DMS 273 treated with DMSO at 0.1 percent for 48 hours (cell line): ENCODE measurements around the gene CSF1.
"Not testable (repeated sequence)": the region's sequence is repeated elsewhere in the genome, so short reads cannot be mapped to it uniquely, and the experiment has no call there.

ENCODE experiments used
- DNase-seq: peaks from one replicate; lab custom pipeline; 2025; lab: John Stamatoyannopoulos, UW

CSF1 gene

GRCh38 chr1:109937738-109938137 is 27.1 kb downstream of the CSF1 start:
- DNase-seq = no peak

- no peak for DNase-seq
Observed at GRCh38 chr1:109938556-109938955, 27.9 kb downstream of the CSF1 start.

GRCh38 chr1:109942434-109942833 is 31.8 kb downstream of the CSF1 start:
- DNase-seq = no peak

GRCh38 chr1:109944541-109944940 is 33.9 kb downstream of the CSF1 start:
- no peak for DNase-seq

- no peak for DNase-seq
Observed at GRCh38 chr1:109946511-109946910, 35.9 kb downstream of the CSF1 start.

- no peak for DNase-seq
Observed at GRCh38 chr1:109947582-109948284, 37.1 kb downstream of the CSF1 start.

- no peak for DNase-seq
Observed at GRCh38 chr1:109948285-109948630, 37.6 kb downstream of the CSF1 start.

- no peak for DNase-seq
Observed at GRCh38 chr1:109950038-109950437, 39.4 kb downstream of the CSF1 start.

GRCh38 chr1:109950509-109950908 is 39.9 kb downstream of the CSF1 start:
- no peak for DNase-seq

- not testable (repeated sequence) for DNase-seq
Observed at GRCh38 chr1:109951501-109951900, 40.9 kb downstream of the CSF1 start.

- no peak for DNase-seq
Observed at GRCh38 chr1:109954041-109954512, 43.4 kb downstream of the CSF1 start.

GRCh38 chr1:109959632-109959973 is 49.0 kb downstream of the CSF1 start:
- no peak for DNase-seq

GRCh38 chr1:109959974-109960744 is 49.5 kb downstream of the CSF1 start:
- DNase-seq = no peak

- no peak for DNase-seq
Observed at GRCh38 chr1:109960745-109961094, 50.1 kb downstream of the CSF1 start.

- no peak for DNase-seq
Observed at GRCh38 chr1:109963864-109964263, 53.2 kb downstream of the CSF1 start.

GRCh38 chr1:109969146-109969829 is 58.6 kb downstream of the CSF1 start:
- DNase-seq = no peak

- no peak for DNase-seq
Observed at GRCh38 chr1:109969907-109970306, 59.3 kb downstream of the CSF1 start.

GRCh38 chr1:109971559-109971958 is 60.9 kb downstream of the CSF1 start:
- DNase-seq = no peak

GRCh38 chr1:109974191-109974590 is 63.5 kb downstream of the CSF1 start:
- DNase-seq = no peak

- DNase-seq = no peak
Observed at GRCh38 chr1:109975718-109976117, 65.1 kb downstream of the CSF1 start.

- DNase-seq = no peak
Observed at GRCh38 chr1:109976762-109977161, 66.1 kb downstream of the CSF1 start.

- DNase-seq = no peak
Observed at GRCh38 chr1:109977225-109977624, 66.6 kb downstream of the CSF1 start.
